H9 (cell line): Measurements from ENCODE around the gene RIMBP2. TPM values are rescaled to one million over a fixed set of nuclear protein-coding genes. Genes with fewer than 3 reads are reported as not detected.

ENCODE experiments used
- DNase-seq: peaks from one replicate; pipeline ENCODE4 v3.0.0-alpha.2; 2017
- H2AFZ ChIP-seq: one replicate; pipeline ENCODE4 v1.6.1; 2013; ENCODE audit warnings: mild to moderate bottlenecking, low read length, control low read depth, moderate library complexity
- H2AK5ac ChIP-seq: 2 replicates; pipeline ENCODE4 v1.6.1; 2013; ENCODE audit warnings: low read length, control low read depth, mixed read lengths; ENCODE audit not compliant: insufficient read length
- H2BK120ac ChIP-seq: one replicate; pipeline ENCODE4 v1.6.1; 2013; ENCODE audit warnings: low read depth, mild to moderate bottlenecking, low read length, control low read depth, inconsistent platforms; ENCODE audit not compliant: poor library complexity, severe bottlenecking
- H2BK12ac ChIP-seq: 2 replicates; pipeline ENCODE4 v1.6.1; 2013; ENCODE audit warnings: low read length, control low read depth, mixed read lengths, low read depth; ENCODE audit not compliant: insufficient read length
- H2BK15ac ChIP-seq: 2 replicates; pipeline ENCODE4 v1.6.1; 2013; ENCODE audit warnings: low read depth, low read length, control low read depth
- H2BK20ac ChIP-seq: one replicate; pipeline ENCODE4 v1.6.1; 2013; ENCODE audit warnings: low read depth, mild to moderate bottlenecking, low read length, control low read depth, inconsistent platforms; ENCODE audit not compliant: poor library complexity, severe bottlenecking
- H2BK5ac ChIP-seq: 2 replicates; pipeline ENCODE4 v1.6.1; 2013; ENCODE audit warnings: low read length, control low read depth, mixed read lengths; ENCODE audit not compliant: insufficient read length
- H3K14ac ChIP-seq: 2 replicates; pipeline ENCODE4 v1.6.1; 2013; ENCODE audit warnings: low read length, control low read depth; ENCODE audit not compliant: insufficient read depth
- H3K18ac ChIP-seq: 2 replicates; pipeline ENCODE4 v1.6.1; 2013; ENCODE audit warnings: low read depth, mild to moderate bottlenecking, mixed read lengths, low read length, control low read depth; ENCODE audit not compliant: insufficient read length
- H3K23ac ChIP-seq: 2 replicates; pipeline ENCODE4 v1.6.1; 2013; ENCODE audit warnings: low read length, control low read depth, mixed read lengths, low read depth; ENCODE audit not compliant: insufficient read length
- H3K23me2 ChIP-seq: 2 replicates; pipeline ENCODE4 v1.6.1; 2013; ENCODE audit warnings: low read depth, mild to moderate bottlenecking, mixed read lengths, low read length, control low read depth; ENCODE audit not compliant: insufficient read length, poor library complexity, severe bottlenecking
- H3K27ac ChIP-seq: 2 replicates; pipeline ENCODE4 v1.5.1; 2013; ENCODE audit warnings: low read length, control low read depth, mixed read lengths, low read depth; ENCODE audit not compliant: insufficient read length
- H3K27me3 ChIP-seq: 2 replicates; pipeline ENCODE4 v1.6.1; 2013; ENCODE audit warnings: low read length, control low read depth, inconsistent platforms; ENCODE audit not compliant: insufficient read depth
- H3K4ac ChIP-seq: 2 replicates; pipeline ENCODE4 v1.6.1; 2013; ENCODE audit warnings: low read depth, mild to moderate bottlenecking, control low read depth, inconsistent platforms, low read length, moderate library complexity
- H3K4me1 ChIP-seq: 2 replicates; pipeline ENCODE4 v1.6.1; 2013; ENCODE audit warnings: low read length, control low read depth, inconsistent platforms; ENCODE audit not compliant: insufficient read depth
- H3K4me2 ChIP-seq: 2 replicates; pipeline ENCODE4 v1.6.1; 2013; ENCODE audit warnings: low read length, control low read depth, mixed read lengths; ENCODE audit not compliant: insufficient read length, insufficient read depth
- H3K56ac ChIP-seq: 2 replicates; pipeline ENCODE4 v1.6.1; 2013; ENCODE audit warnings: low read depth, mild to moderate bottlenecking, mixed read lengths, low read length, control low read depth; ENCODE audit not compliant: insufficient read length
- H3K79me1 ChIP-seq: 2 replicates; pipeline ENCODE4 v1.6.1; 2013; ENCODE audit warnings: low read depth, mild to moderate bottlenecking, moderate library complexity, low read length, control low read depth, inconsistent platforms; ENCODE audit not compliant: insufficient read depth, poor library complexity, severe bottlenecking
- H3K79me2 ChIP-seq: 2 replicates; pipeline ENCODE4 v1.6.1; 2013; ENCODE audit warnings: low read length, control low read depth, inconsistent platforms; ENCODE audit not compliant: insufficient read depth
- H3K9ac ChIP-seq: 2 replicates; pipeline ENCODE4 v1.6.1; 2013; ENCODE audit warnings: low read length, control low read depth, mixed read lengths; ENCODE audit not compliant: insufficient read length; ENCODE audit errors: extremely low read depth
- H3K9me3 ChIP-seq: one replicate; pipeline ENCODE4 v1.6.1; 2013; ENCODE audit warnings: low read depth, low read length, inconsistent platforms; ENCODE audit not compliant: control insufficient read depth
- H3T11ph ChIP-seq: one replicate; pipeline ENCODE4 v1.6.1; 2013; ENCODE audit warnings: mild to moderate bottlenecking, low read length, control low read depth, inconsistent platforms
- H4K20me1 ChIP-seq: one replicate; pipeline ENCODE4 v1.6.1; 2013; ENCODE audit not compliant: control insufficient read depth, insufficient read length, insufficient read depth
- H4K5ac ChIP-seq: 2 replicates; pipeline ENCODE4 v1.6.1; 2013; ENCODE audit warnings: low read depth, mild to moderate bottlenecking, mixed read lengths, low read length, control low read depth; ENCODE audit not compliant: insufficient read length
- H4K8ac ChIP-seq: replicated peaks from 2 replicates; pipeline ENCODE4 v1.6.1; 2013; ENCODE audit warnings: low read length, control low read depth, mixed read lengths, low read depth; ENCODE audit not compliant: insufficient read length
- H4K91ac ChIP-seq: 2 replicates; pipeline ENCODE4 v1.6.1; 2013; ENCODE audit warnings: low read depth, mild to moderate bottlenecking, moderate library complexity, mixed read lengths, low read length, control low read depth; ENCODE audit not compliant: insufficient read length
- H3K27ac Mint-ChIP-seq, 3 experiments: 2 replicates in 2 of 3; 3 replicates in 1 of 3; pipeline ENCODE4 v1.8.0; 2020 to 2021; ENCODE audit warnings: mixed read lengths in 3 of 3, mild to moderate bottlenecking in 1 of 3, moderate library complexity in 1 of 3
- H3K27me3 Mint-ChIP-seq: 2 replicates; pipeline ENCODE4 v1.8.0; 2021; ENCODE audit warnings: low read depth, mild to moderate bottlenecking, moderate library complexity, mixed read lengths
- H3K36me3 Mint-ChIP-seq, 3 experiments: 2 replicates in 2 of 3; 3 replicates in 1 of 3; pipeline ENCODE4 v1.8.0; 2020 to 2021; ENCODE audit warnings: low read depth in 3 of 3, mixed read lengths in 3 of 3; ENCODE audit not compliant: insufficient read depth in 1 of 3
- H3K4me1 Mint-ChIP-seq, 2 experiments: 2 replicates each; pipeline ENCODE4 v1.8.0; 2020; ENCODE audit warnings: mixed read lengths in 2 of 2
- H3K4me3 Mint-ChIP-seq, 2 experiments: 2 replicates in 1 of 2; 3 replicates in 1 of 2; pipeline ENCODE4 v1.8.0; 2020 to 2021; ENCODE audit warnings: mild to moderate bottlenecking in 2 of 2, mixed read lengths in 2 of 2, moderate library complexity in 1 of 2
- H3K9me3 Mint-ChIP-seq, 2 experiments: 2 replicates in 1 of 2; 3 replicates in 1 of 2; pipeline ENCODE4 v1.8.0; 2020; ENCODE audit warnings: mild to moderate bottlenecking in 2 of 2, mixed read lengths in 2 of 2, moderate library complexity in 1 of 2
- WGBS: extraction: QIAGEN DNeasy Blood & Tissue Kit; methylation state at CpG from one replicate; pipeline ENCODE4 v1.1.7; 2013; ENCODE audit warnings: missing lambda C conversion rate, low lambda C conversion rate, mixed read lengths; ENCODE audit not compliant: insufficient read length; ENCODE audit errors: extremely low coverage; 5-methylcytosine and 5-hydroxymethylcytosine counted together
- total RNA-seq: library from RNA; stranded (reverse); gene quantifications from 2 replicates; pipeline ENCODE4 v1.2.1, GENCODE V29; 2021
- TF ChIP-seq, protein P1 (sequence below): fragments of 200-600 bp; sonication (generic); conservative IDR thresholded peaks from 3 replicates; pipeline ENCODE4 v1.8.0; 2021; ENCODE audit warnings: antibody characterized with exemption, mild to moderate bottlenecking

Gene RIMBP2
- total RNA-seq, 1 experiment from 2014 or later: 0.70 TPM

DNA sequence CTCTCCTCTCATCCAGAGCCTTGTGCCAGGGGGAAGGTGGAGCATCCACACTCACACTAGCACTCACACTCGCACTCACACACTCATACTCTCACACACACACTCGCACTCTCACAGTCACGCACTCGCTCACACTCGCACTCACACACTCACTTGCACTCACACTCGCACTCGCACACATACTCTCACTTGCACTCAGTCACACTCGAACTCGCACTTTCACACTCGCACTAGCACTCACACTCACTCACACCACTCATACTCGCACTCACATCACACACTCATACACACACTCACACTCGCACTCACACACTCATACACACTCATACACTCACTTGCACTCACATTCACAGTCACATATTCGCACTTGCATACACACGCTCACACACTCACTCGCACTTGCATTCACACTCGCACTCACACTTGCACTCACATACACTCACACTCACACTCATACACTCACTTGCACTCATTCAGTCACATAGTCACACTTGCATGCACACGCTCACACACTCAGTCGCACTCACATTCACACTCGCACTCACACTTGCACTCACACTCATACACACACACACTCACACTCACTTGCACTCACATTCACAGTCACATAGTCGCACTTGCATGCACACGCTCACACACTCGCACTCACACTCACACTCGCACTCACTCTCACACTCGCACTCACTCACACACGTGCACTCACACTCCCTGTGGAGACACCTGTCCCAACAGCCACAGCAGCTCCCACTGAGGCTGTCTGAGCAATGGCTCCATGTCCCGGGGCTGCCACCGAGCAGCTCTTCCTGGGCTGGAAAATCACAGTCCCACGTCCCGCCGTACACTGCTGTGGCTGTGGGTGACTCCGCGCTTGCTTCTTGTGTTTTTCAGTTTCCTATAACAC is 12.3 kb upstream of the RIMBP2 start:
- H3K4me1 ChIP-seq: no peaks in the 10 kb centered on the region
- no peak overlapping the region for H3K18ac ChIP-seq
- no peak overlapping the region for H3K27ac ChIP-seq
- H4K8ac ChIP-seq: no peak overlapping the region
- DNase-seq: peak; percentile 28
- no peak overlapping the region for H3K4me3 Mint-ChIP-seq
- H3K36me3 Mint-ChIP-seq: peaks cover 0 to 4% (median 0%) of the 10 kb centered on the region in 3 experiments; a peak in 3 of 7 replicates
- H4K91ac ChIP-seq: no peak overlapping the region
- no peak overlapping the region for H3K9ac ChIP-seq
- H3T11ph ChIP-seq: no peak overlapping the region
- H3K79me1 ChIP-seq: no peaks in the 10 kb centered on the region
- TF ChIP-seq, protein P1, sequence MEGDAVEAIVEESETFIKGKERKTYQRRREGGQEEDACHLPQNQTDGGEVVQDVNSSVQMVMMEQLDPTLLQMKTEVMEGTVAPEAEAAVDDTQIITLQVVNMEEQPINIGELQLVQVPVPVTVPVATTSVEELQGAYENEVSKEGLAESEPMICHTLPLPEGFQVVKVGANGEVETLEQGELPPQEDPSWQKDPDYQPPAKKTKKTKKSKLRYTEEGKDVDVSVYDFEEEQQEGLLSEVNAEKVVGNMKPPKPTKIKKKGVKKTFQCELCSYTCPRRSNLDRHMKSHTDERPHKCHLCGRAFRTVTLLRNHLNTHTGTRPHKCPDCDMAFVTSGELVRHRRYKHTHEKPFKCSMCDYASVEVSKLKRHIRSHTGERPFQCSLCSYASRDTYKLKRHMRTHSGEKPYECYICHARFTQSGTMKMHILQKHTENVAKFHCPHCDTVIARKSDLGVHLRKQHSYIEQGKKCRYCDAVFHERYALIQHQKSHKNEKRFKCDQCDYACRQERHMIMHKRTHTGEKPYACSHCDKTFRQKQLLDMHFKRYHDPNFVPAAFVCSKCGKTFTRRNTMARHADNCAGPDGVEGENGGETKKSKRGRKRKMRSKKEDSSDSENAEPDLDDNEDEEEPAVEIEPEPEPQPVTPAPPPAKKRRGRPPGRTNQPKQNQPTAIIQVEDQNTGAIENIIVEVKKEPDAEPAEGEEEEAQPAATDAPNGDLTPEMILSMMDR: no peak
- no peak overlapping the region for H3K56ac ChIP-seq
- no peak overlapping the region for H2BK15ac ChIP-seq
- H3K27me3 Mint-ChIP-seq: peaks cover 35% of the 10 kb centered on the region
- H3K23ac ChIP-seq: no peak overlapping the region
- H4K20me1 ChIP-seq: no peaks in the 10 kb centered on the region
- peaks cover 19 to 23% of the 10 kb centered on the region in 2 experiments for H3K9me3 Mint-ChIP-seq
- no peak overlapping the region for H3K4ac ChIP-seq
- no peak overlapping the region for H3K14ac ChIP-seq
- H2AFZ ChIP-seq: no peak overlapping the region
- no peaks in the 10 kb centered on the region for H3K23me2 ChIP-seq
- H3K4me1 Mint-ChIP-seq: peaks cover 4 to 5% of the 10 kb centered on the region in 2 experiments
- no peaks in the 10 kb centered on the region; the same call in 1 of the 2 replicates for H3K27me3 ChIP-seq
- no peak overlapping the region for H2BK12ac ChIP-seq
- H2BK120ac ChIP-seq: no peak overlapping the region
- H4K5ac ChIP-seq: no peak overlapping the region
- no peak overlapping the region for H2BK20ac ChIP-seq
- H2BK5ac ChIP-seq: no peak overlapping the region
- no peak overlapping the region for H3K4me2 ChIP-seq
- H3K27ac Mint-ChIP-seq: no peak overlapping the region
- H2AK5ac ChIP-seq: no peak overlapping the region
- no peaks in the 10 kb centered on the region for H3K9me3 ChIP-seq
- H3K79me2 ChIP-seq: no peaks in the 10 kb centered on the region
- WGBS: 100% methylated on average over 11 of the region's 32 CpGs
